Psoas muscle (tissue), 8 donors: ENCODE measurements around the gene OR2T8. TPM values are rescaled to one million over a fixed set of nuclear protein-coding genes. Genes with fewer than 3 reads are reported as not detected.

Experiments
- ATAC-seq, 4 donors: fragments of 200-7000 bp; cut with Tn5 transposase; one replicate each; pipeline ENCODE4 v1.9.1; 2020; ENCODE audit warnings: moderate library complexity in 3 of 4, mild to moderate bottlenecking in 2 of 4
- DNase-seq, 2 donors: peaks; one replicate each; pipeline ENCODE4 v3.0.0-alpha.2; 2020
- H3K27ac ChIP-seq: fragments of 200-600 bp; one replicate; pipeline ENCODE4 v1.8.0; 2022
- H3K27me3 ChIP-seq, 3 donors: fragments of 200-600 bp in 1 of 3; one replicate each; pipeline versions ENCODE4 v1.6.1 to v1.8.0; 2013 to 2022; ENCODE audit warnings: low read length in 2 of 3, mild to moderate bottlenecking in 2 of 3, moderate library complexity in 1 of 3; ENCODE audit not compliant: insufficient read depth in 3 of 3
- H3K36me3 ChIP-seq, 2 donors: fragments of 200-600 bp in 1 of 2; one replicate each; pipeline versions ENCODE4 v1.6.1 to v1.8.0; 2013 to 2022; ENCODE audit warnings: low read depth in 1 of 2, mild to moderate bottlenecking in 1 of 2, moderate library complexity in 1 of 2; ENCODE audit not compliant: insufficient read depth in 1 of 2
- H3K4me1 ChIP-seq: fragments of 200-600 bp; one replicate; pipeline ENCODE4 v1.8.0; 2022
- H3K4me3 ChIP-seq: fragments of 200-600 bp; one replicate; pipeline ENCODE4 v1.8.0; 2022; ENCODE audit warnings: mild to moderate bottlenecking
- H3K9me3 ChIP-seq: fragments of 200-600 bp; one replicate; pipeline ENCODE4 v1.8.0; 2022
- WGBS, 3 donors: extraction: QIAGEN DNeasy Blood & Tissue Kit; methylation state at CpG; one replicate each; pipeline versions ENCODE4 v1.1.6 to v1.1.7; 2013; 5-methylcytosine and 5-hydroxymethylcytosine counted together
- intact Hi-C, 2 donors: fragments of 100-400 bp; cut with DNase I; formaldehyde crosslinking; loops; one replicate each; pipeline versions ENCODE4 v1.11.0 to v1.14.2; 2022
- polyA plus RNA-seq, 3 donors: library from polyadenylated mRNA; stranded (reverse); fragments of 200-250 nt; gene quantifications; one replicate each; pipeline ENCODE4 v1.2.3, GENCODE V29; 2013
- total RNA-seq, 4 donors: library from RNA; stranded (reverse); fragmentation: NEBNext Ultra II Directional in 2 of 4; extraction: Animal tissue kit (Norgen Biotek cat#: 25700) in 2 of 4; gene quantifications; one replicate each; pipeline versions ENCODE4 v1.2.1 to v1.2.4, GENCODE V29; 2021 to 2023
- TF ChIP-seq, protein P1 (sequence below): fragments of 200-600 bp; IDR thresholded peaks from one replicate; pipeline ENCODE4 v1.8.0; 2022; ENCODE audit warnings: antibody characterized with exemption
- donor health status: healthy with polysubstance abuse.
- donor health status: DM: no; HTN: no; CAD: no; lungs with moderate emphysema.
- donor health status: Bipolar disorder and iron deficiency.
- donor health status: healthy.
- donor health status: DM: yes; HTN: yes; CAD: no.
- donor health status: DM: no; HTN: no; CAD: no.
- donor health status: DM: no; HTN: no; CAD: no.
- donor health status: DM: yes; HTN: yes; CAD: no.

The OR2T8 gene
- total and polyA plus RNA-seq, 7 donors: not detected

DNA sequence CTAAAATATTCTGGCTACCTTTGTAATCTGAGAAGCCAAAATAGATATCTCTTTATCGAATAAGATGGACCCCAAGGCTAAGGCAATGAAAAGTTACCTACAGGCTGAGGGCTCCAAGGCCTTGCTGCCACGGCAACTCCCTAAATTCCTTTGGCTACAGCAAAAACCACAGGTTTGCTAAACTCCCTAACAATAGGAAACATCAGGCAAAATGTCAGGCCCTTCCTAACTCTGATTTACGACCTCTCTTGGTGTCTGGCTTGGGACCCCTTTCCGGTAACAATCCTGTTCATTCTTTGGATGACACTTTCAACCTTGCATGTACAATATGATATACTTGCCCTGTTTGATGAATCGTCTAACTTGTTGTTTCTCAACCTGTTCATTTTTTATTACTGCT, 11.3 kb upstream of the OR2T8 start:
- Histone ChIP-seq H3K9me3 (no peaks in the 10 kb centered on the region), H3K4me3 (no peak overlapping the region), H3K36me3 (no peaks in the 10 kb centered on the region), H3K27ac (no peak overlapping the region), H3K4me1 (no peaks in the 10 kb centered on the region), H3K27me3 (no peaks in the 10 kb centered on the region)
- intact Hi-C loops: no loop called here
- TF ChIP-seq, protein P1, sequence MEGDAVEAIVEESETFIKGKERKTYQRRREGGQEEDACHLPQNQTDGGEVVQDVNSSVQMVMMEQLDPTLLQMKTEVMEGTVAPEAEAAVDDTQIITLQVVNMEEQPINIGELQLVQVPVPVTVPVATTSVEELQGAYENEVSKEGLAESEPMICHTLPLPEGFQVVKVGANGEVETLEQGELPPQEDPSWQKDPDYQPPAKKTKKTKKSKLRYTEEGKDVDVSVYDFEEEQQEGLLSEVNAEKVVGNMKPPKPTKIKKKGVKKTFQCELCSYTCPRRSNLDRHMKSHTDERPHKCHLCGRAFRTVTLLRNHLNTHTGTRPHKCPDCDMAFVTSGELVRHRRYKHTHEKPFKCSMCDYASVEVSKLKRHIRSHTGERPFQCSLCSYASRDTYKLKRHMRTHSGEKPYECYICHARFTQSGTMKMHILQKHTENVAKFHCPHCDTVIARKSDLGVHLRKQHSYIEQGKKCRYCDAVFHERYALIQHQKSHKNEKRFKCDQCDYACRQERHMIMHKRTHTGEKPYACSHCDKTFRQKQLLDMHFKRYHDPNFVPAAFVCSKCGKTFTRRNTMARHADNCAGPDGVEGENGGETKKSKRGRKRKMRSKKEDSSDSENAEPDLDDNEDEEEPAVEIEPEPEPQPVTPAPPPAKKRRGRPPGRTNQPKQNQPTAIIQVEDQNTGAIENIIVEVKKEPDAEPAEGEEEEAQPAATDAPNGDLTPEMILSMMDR: no peak
- no peak for ATAC-seq
- WGBS, 3 donors: 71 to 78% (median 75%) methylated on average over 5 of the region's 5 CpGs
- no peak for DNase-seq

- Histone ChIP-seq H3K36me3 (no peaks in the 10 kb centered on the region), H3K4me3 (no peak overlapping the region), H3K27ac (no peak overlapping the region), H3K27me3 (no peaks in the 10 kb centered on the region), H3K9me3 (no peaks in the 10 kb centered on the region), H3K4me1 (no peaks in the 10 kb centered on the region)
- DNase-seq: no peak
- no peak for ATAC-seq
- TF ChIP-seq, protein P1: no peak
- intact Hi-C loops: no loop called here
- 69 to 76% (median 74%) methylated on average over 2 of the region's 2 CpGs for WGBS, 3 donors
These were observed 6.3 kb upstream of the OR2T8 start for GRCh38 chr1:247913786-247914185.

DNA sequence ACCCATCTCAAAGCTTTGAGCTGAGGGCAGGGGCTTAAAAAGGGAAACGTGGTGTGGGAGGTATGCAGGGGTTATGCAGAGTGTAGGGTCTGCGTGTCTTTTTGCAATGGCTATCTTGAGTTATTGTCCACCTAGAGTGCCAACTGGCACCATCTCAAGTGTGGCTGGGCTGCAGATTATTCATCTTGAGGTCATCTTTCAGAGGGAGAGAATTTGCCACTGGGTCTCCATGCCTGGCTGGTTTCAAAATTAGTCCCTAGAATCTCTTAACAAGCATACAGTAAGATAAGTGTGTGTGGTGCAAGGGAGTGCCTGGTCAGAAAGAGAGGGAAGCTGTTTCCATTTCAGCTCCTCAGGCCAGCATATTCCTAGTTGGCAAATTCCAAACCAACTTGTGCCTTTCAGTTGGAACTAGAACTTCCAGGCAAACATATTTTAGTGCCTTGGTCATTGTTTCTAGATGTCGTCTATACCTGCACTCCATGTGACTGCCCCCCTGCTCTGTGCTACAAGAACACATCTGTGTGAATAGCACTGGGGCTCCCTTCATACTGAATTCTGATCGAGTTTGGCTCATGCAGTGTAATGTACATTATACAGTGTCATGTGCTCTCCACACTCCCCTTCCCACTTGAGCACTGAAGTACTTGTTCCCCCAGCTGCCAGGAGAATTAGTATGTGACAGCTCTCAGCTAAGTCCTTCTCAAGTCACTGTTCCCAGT, 5.0 kb upstream of the OR2T8 start:
- H3K27me3 ChIP-seq: no peaks in the 10 kb centered on the region
- ATAC-seq: no peak
- H3K9me3 ChIP-seq: no peaks in the 10 kb centered on the region
- H3K36me3 ChIP-seq: no peaks in the 10 kb centered on the region
- no peak for DNase-seq
- TF ChIP-seq, protein P1: no peak
- H3K27ac ChIP-seq: no peak overlapping the region
- intact Hi-C loops: no loop called here
- H3K4me1 ChIP-seq: no peaks in the 10 kb centered on the region
- H3K4me3 ChIP-seq: no peak overlapping the region
- 46 to 57% (median 47%) methylated on average over 4 of the region's 4 CpGs for WGBS, 3 donors

DNA sequence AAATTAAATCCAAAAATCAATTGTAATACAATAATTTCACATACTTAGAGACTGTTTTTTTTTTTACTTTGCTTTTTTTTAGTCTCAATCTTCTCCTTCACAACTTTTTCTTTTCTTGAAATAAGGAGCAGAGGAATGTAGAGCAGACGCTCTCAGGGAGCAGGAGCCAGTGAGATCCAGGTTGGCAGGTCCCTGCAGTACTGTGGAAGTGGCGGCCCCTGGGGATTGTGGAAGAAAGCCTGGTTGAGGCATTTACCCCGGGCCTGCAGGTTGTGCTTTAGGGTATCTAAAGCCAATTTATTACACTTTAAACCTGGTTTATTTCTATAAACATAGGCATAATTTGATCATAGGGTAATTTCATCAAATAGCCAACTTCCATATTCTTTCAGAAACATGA, 3.9 kb downstream of the OR2T8 start:
- no peaks in the 10 kb centered on the region for H3K9me3 ChIP-seq
- no peak overlapping the region for H3K4me3 ChIP-seq
- H3K27ac ChIP-seq: no peak overlapping the region
- DNase-seq (no peak), ATAC-seq (no peak)
- no peaks in the 10 kb centered on the region for H3K36me3 ChIP-seq
- no peaks in the 10 kb centered on the region for H3K4me1 ChIP-seq
- H3K27me3 ChIP-seq: no peaks in the 10 kb centered on the region
- TF ChIP-seq, protein P1: no peak
- WGBS, 3 donors: 54 to 62% (median 61%) methylated on average over 3 of the region's 3 CpGs
- intact Hi-C loops: no loop called here

DNA sequence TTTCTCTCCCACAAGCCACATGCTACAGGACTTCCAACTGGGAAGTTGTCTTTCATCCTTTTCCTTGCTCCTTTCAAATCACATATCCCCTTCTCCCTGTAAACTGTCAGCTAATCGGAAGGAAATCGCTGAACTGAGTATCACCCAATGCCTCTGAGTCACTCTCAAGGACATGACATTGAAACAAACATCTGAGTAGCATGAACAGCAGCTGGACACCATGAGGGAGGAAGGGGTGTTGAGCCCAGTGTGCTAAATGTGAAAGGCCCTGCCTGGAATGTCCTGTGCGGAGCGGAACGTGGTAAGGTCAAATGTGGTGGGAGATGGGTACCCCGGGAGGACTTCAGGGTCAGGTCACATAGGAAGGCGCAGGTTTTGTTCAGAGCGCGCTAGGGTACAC, 4.8 kb downstream of the OR2T8 start, which contains the start of gene OR2AJ1:
OR2AJ1 (plus strand) TSS at position 22 of the 400 bp plus-strand sequence. CDS start 8,880 bp downstream, outside the sequence.
- H3K9me3 ChIP-seq: no peaks in the 10 kb centered on the region
- DNase-seq: no peak
- H3K27ac ChIP-seq: no peak within 1 kb of the TSS
- no peaks in the 10 kb centered on the region for H3K36me3 ChIP-seq
- H3K27me3 ChIP-seq: no peaks in the 10 kb centered on the region
- intact Hi-C loops: no loop called here
- WGBS, 3 donors: 81 to 86% (median 85%) methylated on average over 9 of the region's 9 CpGs
- ATAC-seq: no peak
- TF ChIP-seq, protein P1: no peak
- H3K4me1 ChIP-seq: no peaks in the 10 kb centered on the region
- no peak within 1 kb of the TSS for H3K4me3 ChIP-seq
